CD8-positive, alpha-beta memory T cell (primary cell): Measurements from ENCODE around the gene NFIB. TPM values are rescaled to one million over a fixed set of nuclear protein-coding genes. Genes with fewer than 3 reads are reported as not detected.
A peak's percentile ranks its signal among the peaks of the same experiment; 100 is the strongest.

Experiments used
- CTCF ChIA-PET: fragments of 350-600 bp; sonication (Branson Sonifier 250); formaldehyde crosslinking; loops from one replicate; lab custom pipeline; 2021; ENCODE audit warnings: antibody characterized with exemption; lab: Charles Lee
- POLR2A ChIA-PET: fragments of 350-600 bp; sonication (Branson Sonifier 250); formaldehyde crosslinking; loops from one replicate; lab custom pipeline; 2021; ENCODE audit warnings: antibody characterized with exemption; lab: Charles Lee
- DNase-seq, 5 donors: peaks; one replicate each; pipeline versions ENCODE4 v3.0.0 to v3.0.0-alpha.2; 2020 to 2022; ENCODE audit warnings: mixed read lengths in 1 of 5
- H3K27ac ChIP-seq: one replicate; pipeline ENCODE4 v1.7.0; 2013; ENCODE audit warnings: low read depth, mild to moderate bottlenecking, low read length, moderate library complexity
- H3K27me3 ChIP-seq: 2 replicates; pipeline ENCODE4 v1.7.0; 2013; ENCODE audit warnings: low read length, mild to moderate bottlenecking; ENCODE audit not compliant: insufficient read depth, poor library complexity, severe bottlenecking
- H3K36me3 ChIP-seq: 2 replicates; pipeline ENCODE4 v1.7.0; 2013; ENCODE audit warnings: mild to moderate bottlenecking, low read length, moderate library complexity; ENCODE audit not compliant: insufficient read depth
- H3K4me1 ChIP-seq: 2 replicates; pipeline ENCODE4 v1.7.0; 2013; ENCODE audit warnings: mild to moderate bottlenecking, low read length, moderate library complexity; ENCODE audit not compliant: insufficient read depth
- H3K4me3 ChIP-seq: 2 replicates; pipeline ENCODE4 v1.7.0; 2013; ENCODE audit warnings: mild to moderate bottlenecking, low read length
- H3K9me3 ChIP-seq: 2 replicates; pipeline ENCODE4 v1.7.0; 2013; ENCODE audit warnings: mild to moderate bottlenecking, low read length
- H3K27ac Mint-ChIP-seq, 8 donors: one replicate each; pipeline ENCODE4 v1.8.0; 2020 to 2021; ENCODE audit warnings: mixed read lengths in 8 of 8, mild to moderate bottlenecking in 6 of 8, inconsistent platforms in 3 of 8, moderate library complexity in 3 of 8
- H3K27me3 Mint-ChIP-seq, 2 donors: one replicate each; pipeline ENCODE4 v1.8.0; 2020 to 2021; ENCODE audit warnings: mixed read lengths in 2 of 2, mild to moderate bottlenecking in 1 of 2, moderate library complexity in 1 of 2
- H3K36me3 Mint-ChIP-seq, 3 donors: one replicate each; pipeline ENCODE4 v1.8.0; 2020 to 2021; ENCODE audit warnings: mixed read lengths in 3 of 3, inconsistent platforms in 1 of 3, mild to moderate bottlenecking in 1 of 3
- H3K4me1 Mint-ChIP-seq, 3 donors: one replicate each; pipeline ENCODE4 v1.8.0; 2020 to 2021; ENCODE audit warnings: mixed read lengths in 3 of 3, inconsistent platforms in 1 of 3, mild to moderate bottlenecking in 1 of 3
- H3K4me3 Mint-ChIP-seq, 7 donors: one replicate each; pipeline ENCODE4 v1.8.0; 2020 to 2021; ENCODE audit warnings: mixed read lengths in 7 of 7, mild to moderate bottlenecking in 6 of 7, moderate library complexity in 4 of 7, inconsistent platforms in 2 of 7
- H3K9me3 Mint-ChIP-seq, 5 donors: one replicate each; pipeline ENCODE4 v1.8.0; 2020 to 2022; ENCODE audit warnings: mixed read lengths in 5 of 5, mild to moderate bottlenecking in 3 of 5, moderate library complexity in 2 of 5, inconsistent platforms in 1 of 5
- polyA plus RNA-seq: library from polyadenylated mRNA; unstranded; fragments of 300-500 nt; fragmentation: Illumina TruSeq; gene quantifications from one replicate; pipeline ENCODE4 v1.2.3, GENCODE V29; 2021
- total RNA-seq, 2 experiments: library from RNA; stranded (reverse); gene quantifications; one replicate each; pipeline ENCODE4 v1.2.3, GENCODE V29; 2021

The NFIB gene
- total and polyA plus RNA-seq, 3 experiments from 2014 or later = not detected

GRCh38 chr9:14293801-14294200, 20.1 kb downstream of the NFIB start:
- H3K4me1 Mint-ChIP-seq = no peaks in the 10 kb centered on the region
- Histone ChIP-seq H3K9me3 (no peaks in the 10 kb centered on the region), H3K27me3 (no peaks in the 10 kb centered on the region), H3K36me3 (no peaks in the 10 kb centered on the region), H3K4me1 (no peaks in the 10 kb centered on the region), H3K27ac (no peak overlapping the region), H3K4me3 (no peak overlapping the region)
- peaks cover 0 to 4% (median 0%) of the 10 kb centered on the region in 5 donors for H3K9me3 Mint-ChIP-seq
- H3K27me3 Mint-ChIP-seq = peaks cover 9 to 32% of the 10 kb centered on the region in 2 donors
- POLR2A ChIA-PET = no interaction called here
- DNase-seq = no peak
- no peak overlapping the region for H3K27ac Mint-ChIP-seq
- CTCF ChIA-PET = no interaction called here
- no peaks in the 10 kb centered on the region for H3K36me3 Mint-ChIP-seq
- no peak overlapping the region for H3K4me3 Mint-ChIP-seq

DNA sequence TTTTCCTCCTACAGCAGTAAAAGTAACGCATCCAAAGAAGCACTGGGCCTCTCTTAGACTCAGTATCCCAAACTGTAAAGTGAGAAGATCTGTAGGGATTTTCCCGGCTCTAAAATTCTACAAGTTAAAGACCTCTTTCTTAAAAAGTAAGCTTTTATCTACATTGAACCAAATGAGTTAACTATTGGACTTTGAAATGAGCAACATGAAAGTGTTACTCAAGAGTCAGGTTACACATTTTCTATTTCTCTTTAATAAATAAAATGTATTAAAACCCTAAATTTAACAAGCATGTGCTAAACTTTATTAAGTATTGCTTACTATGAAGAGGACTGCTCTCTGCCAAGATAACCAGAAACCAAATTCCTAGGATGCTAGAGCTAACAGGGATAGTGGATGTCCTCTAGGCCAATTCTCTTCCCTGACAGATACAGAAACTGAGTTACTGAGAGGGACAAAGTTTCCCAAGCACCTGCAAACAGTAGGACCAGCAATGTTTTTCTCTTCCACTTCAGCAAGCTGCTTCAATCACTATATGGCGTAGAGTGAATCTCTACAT, 21.7 kb downstream of the NFIB start:
- Mint-ChIP-seq H3K4me3 (no peak overlapping the region), H3K36me3 (no peaks in the 10 kb centered on the region), H3K27ac (no peak overlapping the region), H3K4me1 (no peaks in the 10 kb centered on the region), H3K27me3 (peaks cover 9 to 25% of the 10 kb centered on the region in 2 donors), H3K9me3 (peaks cover 0 to 4% (median 0%) of the 10 kb centered on the region in 5 donors)
- H3K4me1 ChIP-seq = no peaks in the 10 kb centered on the region
- H3K9me3 ChIP-seq = no peaks in the 10 kb centered on the region
- no peak for DNase-seq
- no peaks in the 10 kb centered on the region for H3K27me3 ChIP-seq
- H3K4me3 ChIP-seq = no peak overlapping the region
- no peaks in the 10 kb centered on the region for H3K36me3 ChIP-seq
- no peak overlapping the region for H3K27ac ChIP-seq
- ChIA-PET CTCF (no interaction called here), POLR2A (no interaction called here)

DNA sequence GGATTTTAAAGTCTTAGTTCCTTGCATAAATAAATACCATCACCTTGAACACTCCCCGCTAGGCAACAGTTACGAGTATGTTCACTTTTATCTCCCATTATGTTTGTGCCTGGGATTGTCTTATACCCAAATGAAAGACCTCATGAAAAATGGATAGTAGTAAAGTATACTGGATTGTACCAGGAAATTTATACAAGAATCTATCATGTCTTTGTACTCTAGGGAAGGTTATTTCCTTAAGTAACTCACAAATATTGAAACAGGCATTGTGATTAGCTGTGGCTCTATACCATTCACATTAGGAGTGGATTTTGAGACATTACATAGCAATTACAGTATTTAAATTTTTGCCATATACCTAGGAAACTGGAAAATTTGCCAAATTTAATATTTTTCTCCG, 24.0 kb downstream of the NFIB start:
- H3K36me3 Mint-ChIP-seq = no peaks in the 10 kb centered on the region
- H3K9me3 ChIP-seq = no peaks in the 10 kb centered on the region
- H3K27ac Mint-ChIP-seq = no peak overlapping the region
- POLR2A ChIA-PET = no interaction called here
- no peak for DNase-seq
- peaks cover 11 to 12% of the 10 kb centered on the region in 2 donors for H3K27me3 Mint-ChIP-seq
- H3K9me3 Mint-ChIP-seq = peaks cover 0 to 4% (median 0%) of the 10 kb centered on the region in 5 donors
- H3K27me3 ChIP-seq = no peaks in the 10 kb centered on the region
- H3K36me3 ChIP-seq = no peaks in the 10 kb centered on the region
- no peaks in the 10 kb centered on the region for H3K4me1 Mint-ChIP-seq
- H3K4me3 Mint-ChIP-seq = no peak overlapping the region
- CTCF ChIA-PET = no interaction called here
- H3K4me1 ChIP-seq = no peaks in the 10 kb centered on the region
- H3K4me3 ChIP-seq = no peak overlapping the region
- no peak overlapping the region for H3K27ac ChIP-seq

DNA sequence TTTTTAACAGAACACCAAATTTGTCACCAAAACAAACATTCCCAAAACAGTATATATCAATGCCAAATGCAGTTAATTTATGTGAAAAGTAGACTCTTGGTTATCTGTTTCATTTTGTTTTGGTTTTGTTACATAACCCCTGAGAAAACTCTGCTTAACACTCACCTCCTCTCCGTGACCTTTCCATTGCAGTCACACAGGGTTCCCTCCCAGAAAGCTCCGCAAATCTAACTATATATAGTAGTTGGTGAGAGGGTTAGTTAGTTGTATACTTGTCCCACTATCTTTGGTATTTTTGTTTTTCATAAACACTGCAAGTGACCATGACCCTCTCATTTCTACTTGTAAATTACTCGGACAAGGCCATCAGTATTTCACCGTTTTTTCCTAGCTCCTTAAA, 25.5 kb downstream of the NFIB start:
- CTCF ChIA-PET = no interaction called here
- Mint-ChIP-seq H3K4me3 (no peak overlapping the region), H3K27ac (no peak overlapping the region), H3K9me3 (peaks cover 0 to 2% (median 0%) of the 10 kb centered on the region in 5 donors), H3K27me3 (peaks cover 7 to 8% of the 10 kb centered on the region in 2 donors), H3K36me3 (no peaks in the 10 kb centered on the region), H3K4me1 (no peaks in the 10 kb centered on the region)
- Histone ChIP-seq H3K27ac (no peak overlapping the region), H3K9me3 (no peaks in the 10 kb centered on the region), H3K4me3 (no peak overlapping the region), H3K36me3 (no peaks in the 10 kb centered on the region), H3K27me3 (no peaks in the 10 kb centered on the region), H3K4me1 (no peaks in the 10 kb centered on the region)
- no peak for DNase-seq
- POLR2A ChIA-PET = no interaction called here

DNA sequence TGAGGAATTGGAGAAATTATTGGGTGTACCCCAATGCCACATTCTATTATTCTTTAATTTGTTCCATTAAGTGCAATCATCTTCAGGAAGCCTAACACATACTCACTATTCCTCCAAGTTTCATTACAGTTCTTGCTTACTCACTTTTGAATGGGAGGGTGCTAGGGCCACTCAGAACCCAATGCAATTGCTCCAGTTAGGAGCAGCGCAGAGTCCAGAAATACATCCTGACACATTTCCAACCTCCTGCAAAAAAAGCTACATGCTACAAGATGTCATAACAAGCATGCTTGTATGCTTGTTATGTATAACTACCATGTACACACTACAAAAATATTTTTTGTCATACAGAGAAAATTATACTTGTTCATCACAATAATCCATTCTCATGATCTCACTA, 27.8 kb downstream of the NFIB start:
- Mint-ChIP-seq H3K4me1 (no peaks in the 10 kb centered on the region), H3K9me3 (peaks cover 0 to 2% (median 0%) of the 10 kb centered on the region in 5 donors), H3K27me3 (peaks cover 4 to 8% of the 10 kb centered on the region in 2 donors), H3K27ac (no peak overlapping the region), H3K4me3 (no peak overlapping the region), H3K36me3 (no peaks in the 10 kb centered on the region)
- ChIA-PET POLR2A (no interaction called here), CTCF (no interaction called here)
- Histone ChIP-seq H3K36me3 (no peaks in the 10 kb centered on the region), H3K27me3 (no peaks in the 10 kb centered on the region), H3K4me1 (no peaks in the 10 kb centered on the region), H3K4me3 (no peak overlapping the region), H3K9me3 (no peaks in the 10 kb centered on the region), H3K27ac (no peak overlapping the region)
- DNase-seq = no peak

GRCh38 chr9:14283276-14283675, 30.7 kb downstream of the NFIB start:
- H3K4me1 Mint-ChIP-seq = no peaks in the 10 kb centered on the region
- H3K9me3 Mint-ChIP-seq = peaks cover 0 to 4% (median 0%) of the 10 kb centered on the region in 5 donors
- H3K36me3 Mint-ChIP-seq = no peaks in the 10 kb centered on the region
- peaks cover 3 to 6% of the 10 kb centered on the region in 2 donors for H3K27me3 Mint-ChIP-seq
- peak overlapping the region in 1 of 8 donors; percentile 21 for H3K27ac Mint-ChIP-seq
- Histone ChIP-seq H3K4me3 (no peak overlapping the region), H3K4me1 (no peaks in the 10 kb centered on the region), H3K9me3 (no peaks in the 10 kb centered on the region), H3K36me3 (no peaks in the 10 kb centered on the region), H3K27ac (no peak overlapping the region), H3K27me3 (no peaks in the 10 kb centered on the region)
- ChIA-PET POLR2A (no interaction called here), CTCF (no interaction called here)
- no peak for DNase-seq
- H3K4me3 Mint-ChIP-seq = no peak overlapping the region

GRCh38 chr9:14281876-14282275, 32.1 kb downstream of the NFIB start:
- no peak overlapping the region for H3K4me3 Mint-ChIP-seq

DNA sequence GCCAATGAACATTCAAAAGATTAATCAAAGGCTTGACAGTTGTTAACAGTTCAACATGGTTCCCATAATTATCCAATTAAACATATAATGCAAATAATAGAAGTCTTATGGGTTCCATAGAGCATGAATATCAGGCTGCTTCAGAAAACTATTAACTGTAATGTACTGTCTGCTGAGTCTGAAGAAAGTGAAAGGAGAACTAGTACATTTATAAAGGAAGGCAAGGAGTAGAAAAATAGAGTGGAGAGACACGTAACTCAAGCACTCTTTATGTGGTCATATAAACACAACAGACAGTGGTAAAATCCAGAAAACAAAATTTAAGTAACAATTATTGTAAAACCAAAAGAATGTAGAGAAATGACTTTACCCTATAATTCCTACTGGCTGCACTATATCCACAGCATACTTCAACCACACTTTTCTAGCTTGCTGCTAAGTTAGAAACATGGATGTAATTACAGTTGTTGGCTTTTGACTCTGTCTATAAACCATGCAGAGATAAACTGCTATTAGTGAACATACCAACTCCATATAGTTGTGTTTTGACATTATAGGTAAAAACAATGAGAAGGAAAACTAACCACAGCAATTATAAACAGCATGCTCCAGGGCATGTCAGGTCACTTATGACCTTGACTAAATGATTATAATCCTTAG, 32.7 kb downstream of the NFIB start:
- H3K27me3 Mint-ChIP-seq = peaks cover 3 to 6% of the 10 kb centered on the region in 2 donors
- H3K9me3 ChIP-seq = no peaks in the 10 kb centered on the region
- ChIA-PET CTCF (no interaction called here), POLR2A (no interaction called here)
- H3K36me3 ChIP-seq = no peaks in the 10 kb centered on the region
- peaks cover 0 to 4% (median 0%) of the 10 kb centered on the region in 5 donors for H3K9me3 Mint-ChIP-seq
- H3K4me3 Mint-ChIP-seq = no peak overlapping the region
- no peak overlapping the region for H3K27ac Mint-ChIP-seq
- no peaks in the 10 kb centered on the region for H3K4me1 Mint-ChIP-seq
- no peak for DNase-seq
- H3K27me3 ChIP-seq = no peaks in the 10 kb centered on the region
- no peak overlapping the region for H3K4me3 ChIP-seq
- H3K36me3 Mint-ChIP-seq = no peaks in the 10 kb centered on the region
- no peak overlapping the region for H3K27ac ChIP-seq
- H3K4me1 ChIP-seq = no peaks in the 10 kb centered on the region

More at GRCh38 chr9:14281876-14282275, 32.1 kb downstream of the NFIB start:
- ChIA-PET POLR2A (no interaction called here), CTCF (no interaction called here)
- no peak for DNase-seq
- Histone ChIP-seq H3K27me3 (no peaks in the 10 kb centered on the region), H3K4me3 (no peak overlapping the region), H3K9me3 (no peaks in the 10 kb centered on the region), H3K4me1 (no peaks in the 10 kb centered on the region), H3K27ac (no peak overlapping the region), H3K36me3 (no peaks in the 10 kb centered on the region)
- no peak overlapping the region for H3K27ac Mint-ChIP-seq
- H3K27me3 Mint-ChIP-seq = peaks cover 3 to 6% of the 10 kb centered on the region in 2 donors
- H3K9me3 Mint-ChIP-seq = peaks cover 0 to 6% (median 0%) of the 10 kb centered on the region in 5 donors
- H3K4me1 Mint-ChIP-seq = no peaks in the 10 kb centered on the region
- H3K36me3 Mint-ChIP-seq = no peaks in the 10 kb centered on the region
